ENCODE data around the gene FCRL6.

FCRL6 gene

DNA sequence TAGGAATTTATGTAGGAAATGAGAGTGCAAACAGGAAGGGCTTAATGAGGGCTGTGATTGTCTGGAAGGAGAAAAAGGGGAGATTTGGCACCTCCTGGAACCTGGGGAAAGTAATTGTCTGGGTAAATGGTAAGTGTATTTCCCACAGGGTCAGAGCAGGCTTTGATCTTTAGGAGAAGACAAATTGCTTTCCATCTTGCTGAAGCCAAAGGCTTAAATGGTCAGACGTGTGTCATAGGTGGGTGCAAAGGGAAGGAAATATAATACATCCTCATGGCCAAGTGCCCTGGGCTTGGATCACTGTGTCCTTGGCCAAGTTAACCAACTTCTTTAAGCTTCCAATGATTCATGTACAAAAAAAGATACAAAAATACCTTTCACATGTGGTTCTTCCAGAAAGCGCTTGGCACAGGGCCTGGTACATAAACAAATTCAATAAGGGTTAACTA is 22.7 kb upstream of the FCRL6 start:
- H3K27ac ChIP-seq (ENCODE audit: low read length), result no peak overlapping the region
- H3K27me3 ChIP-seq (ENCODE audit: control insufficient read depth in 1 of 2, insufficient read depth in 2 of 2, low read length in 2 of 2), result no peaks in the 10 kb centered on the region

DNA sequence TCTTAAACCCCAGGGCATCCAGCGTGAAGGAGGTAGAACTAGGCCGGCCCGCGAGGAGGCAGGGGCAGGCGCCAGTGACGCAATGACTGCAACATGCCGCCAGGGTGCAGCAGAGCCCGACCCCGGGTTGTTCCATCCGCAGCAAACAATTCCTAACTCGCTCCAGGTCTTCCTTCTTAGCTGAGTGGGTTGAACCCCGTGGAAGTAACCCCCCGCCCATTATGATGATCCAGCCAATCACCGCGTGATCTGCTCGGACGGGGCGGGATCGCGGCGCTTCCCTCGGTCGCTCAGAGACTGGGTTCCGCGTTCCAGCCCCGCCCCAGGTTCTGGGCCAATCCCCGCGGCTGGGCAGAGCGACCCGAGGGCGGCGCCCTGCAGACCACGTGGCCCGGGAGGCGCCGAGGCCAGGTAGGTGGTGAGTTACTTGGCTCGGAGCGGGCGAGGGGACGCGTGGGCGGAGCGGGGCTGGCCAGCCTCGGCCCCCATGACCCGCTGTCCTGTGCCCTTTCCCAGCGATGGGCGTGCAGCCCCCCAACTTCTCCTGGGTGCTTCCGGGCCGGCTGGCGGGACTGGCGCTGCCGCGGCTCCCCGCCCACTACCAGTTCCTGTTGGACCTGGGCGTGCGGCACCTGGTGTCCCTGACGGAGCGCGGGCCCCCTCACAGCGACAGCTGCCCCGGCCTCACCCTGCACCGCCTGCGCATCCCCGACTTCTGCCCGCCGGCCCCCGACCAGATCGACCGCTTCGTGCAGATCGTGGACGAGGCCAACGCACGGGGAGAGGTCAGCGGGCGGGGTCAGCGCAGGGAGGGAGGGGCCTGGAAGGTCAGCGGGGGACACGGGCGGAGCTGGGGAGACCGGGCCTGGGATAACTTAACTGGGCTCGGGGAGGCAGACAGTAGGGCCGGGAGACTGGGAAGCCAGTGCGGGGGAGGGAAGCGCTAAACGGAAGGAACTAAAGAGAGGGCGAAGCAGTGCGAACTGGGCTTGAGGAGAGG is 21.3 kb upstream of the FCRL6 start, which contains the start of gene DUSP23:
Gene DUSP23 (plus strand): TSS at position 380 of the 1,000 bp plus-strand sequence. CDS start 139 bp downstream, at position 519.
- no peaks in the 10 kb centered on the region for H3K36me3 ChIP-seq (ENCODE audit: control insufficient read depth in 2 of 2, insufficient read depth in 2 of 2, low read length in 2 of 2)

More for the DNA sequence above, 22.7 kb upstream of the FCRL6 start:
- Histone ChIP-seq H3K9me3 (ENCODE audit: control insufficient read depth in 2 of 2, low read length in 2 of 2) (no peaks in the 10 kb centered on the region), H3K36me3 (ENCODE audit: control insufficient read depth in 2 of 2, insufficient read depth in 2 of 2, low read length in 2 of 2) (no peaks in the 10 kb centered on the region), H3K4me1 (ENCODE audit: control insufficient read depth, insufficient read depth, low read length) (peaks cover 9% of the 10 kb centered on the region), H3K9ac (ENCODE audit: low read length in 2 of 2) (peak overlapping the region in 1 of 2 donors; percentile 2), H3K4me3 (ENCODE audit: low read length in 2 of 2) (no peak overlapping the region)

DNA sequence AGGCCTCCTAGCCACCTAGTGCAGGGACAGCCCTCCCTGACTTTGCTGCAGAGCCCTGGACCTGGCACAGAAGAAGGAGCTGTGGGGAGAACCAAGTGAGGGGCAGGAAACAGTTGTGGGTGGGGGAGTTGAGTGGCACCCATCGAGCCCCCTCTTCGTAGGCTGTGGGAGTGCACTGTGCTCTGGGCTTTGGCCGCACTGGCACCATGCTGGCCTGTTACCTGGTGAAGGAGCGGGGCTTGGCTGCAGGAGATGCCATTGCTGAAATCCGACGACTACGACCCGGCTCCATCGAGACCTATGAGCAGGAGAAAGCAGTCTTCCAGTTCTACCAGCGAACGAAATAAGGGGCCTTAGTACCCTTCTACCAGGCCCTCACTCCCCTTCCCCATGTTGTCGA is 20.2 kb upstream of the FCRL6 start:
- Histone ChIP-seq H3K36me3 (ENCODE audit: control insufficient read depth in 2 of 2, insufficient read depth in 2 of 2, low read length in 2 of 2) (no peaks in the 10 kb centered on the region), H3K9me3 (ENCODE audit: control insufficient read depth in 2 of 2, low read length in 2 of 2) (no peaks in the 10 kb centered on the region), H3K4me1 (ENCODE audit: control insufficient read depth, insufficient read depth, low read length) (peaks cover 9% of the 10 kb centered on the region), H3K27me3 (ENCODE audit: control insufficient read depth in 1 of 2, insufficient read depth in 2 of 2, low read length in 2 of 2) (no peaks in the 10 kb centered on the region), H3K9ac (ENCODE audit: low read length in 2 of 2) (no peak overlapping the region), H3K27ac (ENCODE audit: low read length) (no peak overlapping the region), H3K4me3 (ENCODE audit: low read length in 2 of 2) (peak overlapping the region in 1 of 2 donors; percentile 88)

More for the DNA sequence above, 21.3 kb upstream of the FCRL6 start, which contains the start of gene DUSP23:
- Histone ChIP-seq H3K9ac (ENCODE audit: low read length in 2 of 2) (peak within 1 kb of the TSS; percentile 61 to 72), H3K4me1 (ENCODE audit: control insufficient read depth, insufficient read depth, low read length) (peaks cover 9% of the 10 kb centered on the region), H3K4me3 (ENCODE audit: low read length in 2 of 2) (peak within 1 kb of the TSS; percentile 60 to 88), H3K27ac (ENCODE audit: low read length) (peak within 1 kb of the TSS; percentile 42), H3K9me3 (ENCODE audit: control insufficient read depth in 2 of 2, low read length in 2 of 2) (no peaks in the 10 kb centered on the region), H3K27me3 (ENCODE audit: control insufficient read depth in 1 of 2, insufficient read depth in 2 of 2, low read length in 2 of 2) (no peaks in the 10 kb centered on the region)

DNA sequence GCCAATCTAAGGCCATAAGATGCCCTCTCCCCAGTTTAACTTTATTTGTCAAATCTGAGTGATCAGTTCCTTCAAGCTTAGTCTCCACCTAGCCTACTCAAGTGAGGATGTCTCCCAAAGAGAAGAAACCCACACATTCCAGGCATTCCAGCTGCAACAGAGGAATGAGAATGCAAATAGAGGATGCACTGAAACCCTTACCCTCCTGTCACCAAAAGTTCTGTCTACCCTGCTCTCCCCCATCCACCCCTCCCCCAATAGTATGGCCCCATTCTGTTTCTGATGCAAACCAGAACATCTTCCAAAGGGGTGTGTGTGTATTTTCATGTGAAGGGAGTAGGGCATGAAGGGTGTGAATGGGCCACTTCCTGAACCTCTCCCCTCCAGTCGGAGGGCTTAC is 18.4 kb upstream of the FCRL6 start:
- H3K36me3 ChIP-seq (ENCODE audit: control insufficient read depth in 2 of 2, insufficient read depth in 2 of 2, low read length in 2 of 2), result no peaks in the 10 kb centered on the region
- H3K9me3 ChIP-seq (ENCODE audit: control insufficient read depth in 2 of 2, low read length in 2 of 2), result no peaks in the 10 kb centered on the region
- H3K9ac ChIP-seq (ENCODE audit: low read length in 2 of 2), result no peak overlapping the region
- no peak overlapping the region for H3K4me3 ChIP-seq (ENCODE audit: low read length in 2 of 2)
- H3K4me1 ChIP-seq (ENCODE audit: control insufficient read depth, insufficient read depth, low read length), result peaks cover 9% of the 10 kb centered on the region
- no peak overlapping the region for H3K27ac ChIP-seq (ENCODE audit: low read length)
- H3K27me3 ChIP-seq (ENCODE audit: control insufficient read depth in 1 of 2, insufficient read depth in 2 of 2, low read length in 2 of 2), result no peaks in the 10 kb centered on the region

DNA sequence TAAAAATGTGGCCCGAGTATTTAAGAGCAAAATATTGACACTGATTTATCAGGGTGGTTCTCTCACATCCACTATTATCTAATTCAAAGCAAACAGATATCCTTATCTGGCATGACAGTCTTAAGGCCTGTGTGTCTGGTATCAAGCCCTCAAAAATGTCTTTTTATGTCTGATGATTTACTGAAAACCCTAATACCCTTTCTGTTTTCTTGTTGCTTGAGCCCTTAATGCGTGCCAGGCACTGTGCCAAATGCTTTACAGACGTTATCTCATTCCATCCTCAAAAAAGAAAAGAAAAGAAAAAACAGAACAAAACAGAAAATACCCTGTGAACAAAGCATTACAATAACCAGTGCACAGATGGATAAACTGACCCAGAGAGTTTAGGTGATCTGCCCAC is 15.7 kb upstream of the FCRL6 start:
- no peak overlapping the region for H3K4me3 ChIP-seq (ENCODE audit: low read length in 2 of 2)
- no peak overlapping the region for H3K9ac ChIP-seq (ENCODE audit: low read length in 2 of 2)
- H3K4me1 ChIP-seq (ENCODE audit: control insufficient read depth, insufficient read depth, low read length), result peaks cover 4% of the 10 kb centered on the region
- H3K36me3 ChIP-seq (ENCODE audit: control insufficient read depth in 2 of 2, insufficient read depth in 2 of 2, low read length in 2 of 2), result no peaks in the 10 kb centered on the region
- H3K27ac ChIP-seq (ENCODE audit: low read length), result no peak overlapping the region
- no peaks in the 10 kb centered on the region for H3K9me3 ChIP-seq (ENCODE audit: control insufficient read depth in 2 of 2, low read length in 2 of 2)
- peaks cover 4% of the 10 kb centered on the region in 2 donors for H3K27me3 ChIP-seq (ENCODE audit: control insufficient read depth in 1 of 2, insufficient read depth in 2 of 2, low read length in 2 of 2)

DNA sequence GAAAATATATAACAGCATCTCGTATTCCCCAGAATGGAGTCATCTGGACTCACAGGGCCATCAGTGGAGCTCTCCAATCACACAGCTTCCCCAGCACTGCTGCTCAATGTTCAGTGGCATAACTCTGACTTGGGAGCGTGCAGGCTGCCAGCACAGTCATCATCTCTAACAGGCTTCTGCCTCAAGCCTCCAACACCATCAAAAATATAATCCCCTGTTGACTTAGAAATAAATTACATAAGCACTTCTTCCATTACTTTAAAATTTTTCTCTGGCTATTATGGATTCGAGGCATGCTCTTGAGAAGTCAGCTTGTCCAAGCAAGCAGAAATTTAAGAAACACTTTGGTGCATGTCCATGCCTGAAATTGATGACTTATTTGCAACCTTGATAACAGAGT is 15.2 kb upstream of the FCRL6 start:
- H3K27me3 ChIP-seq (ENCODE audit: control insufficient read depth in 1 of 2, insufficient read depth in 2 of 2, low read length in 2 of 2), result peaks cover 5 to 9% of the 10 kb centered on the region in 2 donors
- no peak overlapping the region for H3K9ac ChIP-seq (ENCODE audit: low read length in 2 of 2)
- H3K27ac ChIP-seq (ENCODE audit: low read length), result no peak overlapping the region
- H3K9me3 ChIP-seq (ENCODE audit: control insufficient read depth in 2 of 2, low read length in 2 of 2), result no peaks in the 10 kb centered on the region
- H3K36me3 ChIP-seq (ENCODE audit: control insufficient read depth in 2 of 2, insufficient read depth in 2 of 2, low read length in 2 of 2), result no peaks in the 10 kb centered on the region
- H3K4me1 ChIP-seq (ENCODE audit: control insufficient read depth, insufficient read depth, low read length), result peaks cover under 1% of the 10 kb centered on the region
- H3K4me3 ChIP-seq (ENCODE audit: low read length in 2 of 2), result no peak overlapping the region

DNA sequence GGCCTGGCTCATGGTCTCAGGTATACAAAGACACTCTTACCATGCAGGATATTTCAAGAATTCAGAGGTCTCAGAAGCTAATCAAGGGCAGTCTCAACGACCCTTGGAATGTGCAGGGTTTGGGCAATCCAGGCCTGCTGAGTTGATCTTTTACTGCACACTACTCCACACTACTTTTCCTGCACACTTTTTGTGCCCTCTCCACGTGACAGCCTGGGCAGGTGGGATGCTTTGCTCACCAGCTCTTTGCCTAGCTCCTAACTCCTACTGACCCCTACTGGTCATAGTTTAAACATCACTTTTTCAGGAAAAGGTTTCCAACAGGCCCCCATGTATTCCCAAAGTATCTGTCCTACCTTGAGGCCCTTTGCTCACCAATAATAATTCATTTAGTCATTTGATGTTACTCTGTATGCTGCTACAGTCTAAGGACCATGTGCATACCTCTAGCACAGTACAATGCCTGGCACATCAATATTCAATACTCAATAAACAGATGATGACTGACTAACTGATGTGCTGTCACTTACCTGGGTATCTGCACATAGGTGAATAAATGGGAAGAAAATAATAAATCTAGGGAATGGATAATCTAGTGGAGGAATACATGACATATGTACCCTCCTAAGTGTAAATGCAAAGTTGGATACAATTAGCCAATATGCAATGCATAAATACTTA is 11.8 kb upstream of the FCRL6 start:
- no peak overlapping the region for H3K9ac ChIP-seq (ENCODE audit: low read length in 2 of 2)
- no peaks in the 10 kb centered on the region for H3K9me3 ChIP-seq (ENCODE audit: control insufficient read depth in 2 of 2, low read length in 2 of 2)
- H3K4me1 ChIP-seq (ENCODE audit: control insufficient read depth, insufficient read depth, low read length), result no peaks in the 10 kb centered on the region
- peaks cover 15 to 19% of the 10 kb centered on the region in 2 donors for H3K27me3 ChIP-seq (ENCODE audit: control insufficient read depth in 1 of 2, insufficient read depth in 2 of 2, low read length in 2 of 2)
- H3K4me3 ChIP-seq (ENCODE audit: low read length in 2 of 2), result no peak overlapping the region
- H3K36me3 ChIP-seq (ENCODE audit: control insufficient read depth in 2 of 2, insufficient read depth in 2 of 2, low read length in 2 of 2), result no peaks in the 10 kb centered on the region
- H3K27ac ChIP-seq (ENCODE audit: low read length), result no peak overlapping the region

DNA sequence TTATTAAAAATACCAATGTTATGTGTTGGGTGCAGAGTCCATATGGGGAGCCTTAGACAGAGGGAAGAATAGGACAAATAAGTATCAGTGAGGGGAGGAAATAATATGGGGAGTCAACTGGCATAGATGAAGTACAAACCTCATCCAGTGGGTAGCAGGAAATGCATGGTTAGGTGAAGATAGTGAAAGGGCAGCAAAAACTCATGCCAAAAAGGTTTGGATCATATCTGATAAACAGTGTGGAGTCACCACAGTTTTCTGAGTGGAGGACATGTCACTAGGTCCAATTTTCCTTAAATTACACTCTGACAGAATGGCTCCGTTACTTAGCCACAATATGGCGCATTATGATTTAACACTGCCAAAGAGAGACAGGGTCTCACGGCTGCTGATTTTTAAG is 11.1 kb upstream of the FCRL6 start:
- Histone ChIP-seq H3K4me1 (ENCODE audit: control insufficient read depth, insufficient read depth, low read length) (no peaks in the 10 kb centered on the region), H3K4me3 (ENCODE audit: low read length in 2 of 2) (no peak overlapping the region), H3K27ac (ENCODE audit: low read length) (no peak overlapping the region), H3K9ac (ENCODE audit: low read length in 2 of 2) (no peak overlapping the region), H3K36me3 (ENCODE audit: control insufficient read depth in 2 of 2, insufficient read depth in 2 of 2, low read length in 2 of 2) (no peaks in the 10 kb centered on the region), H3K9me3 (ENCODE audit: control insufficient read depth in 2 of 2, low read length in 2 of 2) (no peaks in the 10 kb centered on the region), H3K27me3 (ENCODE audit: control insufficient read depth in 1 of 2, insufficient read depth in 2 of 2, low read length in 2 of 2) (peaks cover 15 to 24% of the 10 kb centered on the region in 2 donors)

DNA sequence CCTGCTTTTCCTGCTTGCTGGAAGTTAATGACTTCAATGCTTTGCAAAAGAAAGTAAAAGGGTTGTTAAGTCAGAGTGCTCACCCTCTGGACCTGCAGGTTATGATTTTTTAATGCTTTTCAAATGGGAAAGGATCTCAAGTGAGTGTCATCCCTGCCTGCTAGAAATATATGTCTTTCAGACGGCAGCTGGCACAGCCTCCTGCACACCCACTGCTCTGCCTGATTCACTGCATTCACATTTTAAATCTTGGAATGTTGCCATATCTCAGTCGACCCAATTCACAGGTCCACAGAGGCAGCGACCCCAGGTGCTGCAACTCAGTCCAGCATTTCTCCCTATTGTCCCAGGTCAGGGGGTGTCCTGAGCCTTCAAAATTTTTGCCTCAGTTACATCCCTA is 10.7 kb upstream of the FCRL6 start:
- Histone ChIP-seq H3K9me3 (ENCODE audit: control insufficient read depth in 2 of 2, low read length in 2 of 2) (no peaks in the 10 kb centered on the region), H3K36me3 (ENCODE audit: control insufficient read depth in 2 of 2, insufficient read depth in 2 of 2, low read length in 2 of 2) (no peaks in the 10 kb centered on the region), H3K9ac (ENCODE audit: low read length in 2 of 2) (no peak overlapping the region), H3K27ac (ENCODE audit: low read length) (no peak overlapping the region), H3K4me3 (ENCODE audit: low read length in 2 of 2) (no peak overlapping the region), H3K27me3 (ENCODE audit: control insufficient read depth in 1 of 2, insufficient read depth in 2 of 2, low read length in 2 of 2) (peaks cover 15 to 24% of the 10 kb centered on the region in 2 donors), H3K4me1 (ENCODE audit: control insufficient read depth, insufficient read depth, low read length) (no peaks in the 10 kb centered on the region)

DNA sequence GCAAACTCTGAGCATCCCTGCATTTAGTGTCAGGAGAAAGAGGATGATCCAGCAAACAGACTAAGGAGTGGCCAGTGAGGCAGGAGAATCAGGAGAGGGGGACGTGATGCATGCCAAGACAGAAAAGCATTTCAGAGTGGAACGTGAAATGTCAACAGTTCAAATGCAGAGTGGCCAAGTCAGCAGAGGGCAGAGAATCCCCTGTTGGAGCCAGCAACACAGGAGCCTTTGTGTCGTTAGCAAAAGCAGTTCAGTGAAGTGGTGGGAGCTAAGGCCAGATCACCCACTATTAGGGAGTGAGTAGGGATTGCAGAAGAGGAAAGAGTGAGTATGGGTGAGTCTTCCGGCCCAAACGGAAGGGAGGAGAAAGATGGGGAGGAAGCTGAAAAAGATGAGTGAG is 6.6 kb upstream of the FCRL6 start:
- no peak overlapping the region for H3K4me3 ChIP-seq (ENCODE audit: low read length in 2 of 2)
- H3K27ac ChIP-seq (ENCODE audit: low read length), result no peak overlapping the region
- no peaks in the 10 kb centered on the region for H3K9me3 ChIP-seq (ENCODE audit: control insufficient read depth in 2 of 2, low read length in 2 of 2)
- peaks cover 12 to 26% of the 10 kb centered on the region in 2 donors for H3K27me3 ChIP-seq (ENCODE audit: control insufficient read depth in 1 of 2, insufficient read depth in 2 of 2, low read length in 2 of 2)
- no peaks in the 10 kb centered on the region for H3K4me1 ChIP-seq (ENCODE audit: control insufficient read depth, insufficient read depth, low read length)
- H3K9ac ChIP-seq (ENCODE audit: low read length in 2 of 2), result no peak overlapping the region
- H3K36me3 ChIP-seq (ENCODE audit: control insufficient read depth in 2 of 2, insufficient read depth in 2 of 2, low read length in 2 of 2), result no peaks in the 10 kb centered on the region
